Endothelial cell of umbilical vein (primary cell): ENCODE results near the gene C1QTNF7. TPM values are rescaled to one million over a fixed set of nuclear protein-coding genes. Genes with fewer than 3 reads are reported as not detected.

Experiments
- BruUV-seq: library from RNA; stranded (reverse); fragments of 400-500 nt; replicated peaks from 2 replicates; lab custom pipeline; 2021; lab: Mats Ljungman, UMichigan
- CTCF ChIA-PET: fragments of 300-600, 350-600 bp; sonication (Branson Sonifier 250); formaldehyde crosslinking; loops from one replicate; lab custom pipeline; 2021; ENCODE audit warnings: antibody characterized with exemption, inconsistent platforms; lab: Charles Lee
- POLR2A ChIA-PET: fragments of 300-600, 350-600 bp; sonication (Branson Sonifier 250); formaldehyde crosslinking; loops from one replicate; lab custom pipeline; 2021; ENCODE audit warnings: antibody characterized with exemption, inconsistent platforms; lab: Charles Lee
- DNase-seq: peaks from one replicate; pipeline ENCODE4 v3.0.0-alpha.2; 2011; ENCODE audit warnings: low read depth, low spot score
- FAIRE-seq: peaks from 2 replicates; lab custom pipeline; 2011; peaks lifted over from hg19 to GRCh38; lab: Jason Lieb, UNC
- H2AFZ ChIP-seq: 2 replicates; pipeline ENCODE4 v1.6.0; 2012; ENCODE audit warnings: low read depth, low read length, control low read depth, inconsistent platforms
- H3K27ac ChIP-seq: 2 replicates; pipeline ENCODE4 v1.5.1; 2011; ENCODE audit warnings: low read depth, mild to moderate bottlenecking, control low read depth, low read length, moderate library complexity; ENCODE audit not compliant: insufficient read depth
- H3K27me3 ChIP-seq, 2 experiments: 2 replicates each; pipeline versions ENCODE4 v1.6.0 to v1.6.1; 2011; ENCODE audit warnings: low read length in 2 of 2, mixed read lengths in 1 of 2; ENCODE audit not compliant: control insufficient read depth in 2 of 2, insufficient read depth in 2 of 2
- H3K36me3 ChIP-seq, 2 experiments: 2 replicates in 1 of 2; 3 replicates in 1 of 2; pipeline ENCODE4 v1.5.1; 2011; ENCODE audit warnings: low read length in 2 of 2, mild to moderate bottlenecking in 1 of 2, moderate library complexity in 1 of 2; ENCODE audit not compliant: control insufficient read depth in 2 of 2, insufficient read depth in 2 of 2; ENCODE audit errors: extremely low read depth in 1 of 2
- H3K4me1 ChIP-seq: 3 replicates; pipeline ENCODE4 v1.5.1; 2011; ENCODE audit warnings: mild to moderate bottlenecking, low read length; ENCODE audit not compliant: control insufficient read depth, insufficient read depth; ENCODE audit errors: extremely low read depth
- H3K4me2 ChIP-seq: 2 replicates; pipeline ENCODE4 v1.6.1; 2011; ENCODE audit warnings: low read length, control low read depth, mixed read lengths; ENCODE audit not compliant: insufficient read depth
- H3K4me3 ChIP-seq, 3 experiments: fragments of 200-600 bp in 1 of 3; sonication (generic), shearing (Covaris generic) in 1 of 3; replicated peaks in 1 of 3; 2 replicates each; pipeline ENCODE4 v1.5.1; 2011 to 2016; ENCODE audit warnings: control low read depth in 3 of 3, low read length in 3 of 3, mild to moderate bottlenecking in 2 of 3, inconsistent platforms in 1 of 3, low read depth in 1 of 3, moderate library complexity in 1 of 3; ENCODE audit not compliant: insufficient read depth in 1 of 3
- H3K79me2 ChIP-seq: 2 replicates; pipeline ENCODE4 v1.6.0; 2012; ENCODE audit warnings: low read length, inconsistent platforms; ENCODE audit not compliant: control insufficient read depth, insufficient read depth
- H3K9ac ChIP-seq: replicated peaks from 2 replicates; pipeline ENCODE3; 2011; ENCODE audit warnings: low read length, control low read depth; ENCODE audit not compliant: insufficient read depth; ENCODE audit errors: extremely low read depth
- H3K9me1 ChIP-seq: replicated peaks from 3 replicates; pipeline ENCODE4 v1.6.0; 2011; ENCODE audit warnings: mild to moderate bottlenecking, low read length; ENCODE audit not compliant: control insufficient read depth, insufficient read depth; ENCODE audit errors: extremely low read depth
- H3K9me3 ChIP-seq: replicated peaks from 2 replicates; pipeline ENCODE4 v1.5.1; 2012; ENCODE audit warnings: low read length, inconsistent platforms; ENCODE audit not compliant: control insufficient read depth, insufficient read depth
- H4K20me1 ChIP-seq: replicated peaks from 2 replicates; pipeline ENCODE3; 2011; ENCODE audit warnings: mild to moderate bottlenecking, low read length; ENCODE audit not compliant: control insufficient read depth, insufficient read depth; ENCODE audit errors: extremely low read depth
- EZH2 ChIP-seq: IDR thresholded peaks from 2 replicates; pipeline ENCODE4 v1.6.1; 2012; ENCODE audit warnings: borderline replicate concordance, low read depth, mild to moderate bottlenecking, moderate library complexity, low read length, inconsistent platforms; ENCODE audit not compliant: severe bottlenecking
- GATA2 ChIP-seq: IDR thresholded peaks from 2 replicates; pipeline ENCODE4 v1.7.0; 2011; ENCODE audit warnings: low read depth, mild to moderate bottlenecking, moderate library complexity, mixed read lengths, low read length; ENCODE audit not compliant: insufficient read length, insufficient read depth
- MYC ChIP-seq: IDR thresholded peaks from one replicate; pipeline ENCODE4 v1.6.1; 2011; ENCODE audit warnings: mild to moderate bottlenecking, low read depth, low read length
- POLR2A ChIP-seq: IDR thresholded peaks from 2 replicates; pipeline ENCODE4 v1.6.1; 2012; ENCODE audit warnings: low read depth, mild to moderate bottlenecking, control low read depth, low read length
- POLR2AphosphoS5 ChIP-seq: IDR thresholded peaks from 2 replicates; pipeline ENCODE4 v1.6.1; 2012; ENCODE audit warnings: low read depth, mild to moderate bottlenecking, control low read depth, low read length, moderate library complexity; ENCODE audit not compliant: insufficient read depth
- dilution Hi-C: fragments of 300-500 bp; cut with MboI; formaldehyde crosslinking; loops from one replicate; pipeline ENCODE4 v1.15.0; 2019; ENCODE audit warnings: low sequenced_read_pairs; ENCODE audit not compliant: extremely low pct_ligation_motif_present
- intact Hi-C: fragments of 100-400 bp; cut with micrococcal nuclease; formaldehyde crosslinking; loops from one replicate; pipeline ENCODE4 v1.10.0; 2022
- polyA plus RNA-seq, 4 experiments: library from polyadenylated mRNA; depleted of rRNA in 3 of 4; stranded (reverse) in 3 of 4; unstranded in 1 of 4; fragments of >200 nt; gene quantifications; 2 replicates each; pipeline versions ENCODE4 v1.2.1 to v1.2.3, GENCODE V29; 2011 to 2012; ENCODE audit warnings: missing spikeins in 1 of 4
- total RNA-seq: library from RNA; stranded (reverse); gene quantifications from 2 replicates; pipeline ENCODE4 v1.2.3, GENCODE V29; 2021

The C1QTNF7 gene
- total and polyA plus RNA-seq, 2 donors (not counting 3 experiments of a cell fraction or from before 2014, with no cell fraction given) = not detected

GRCh38 chr4:15428611-15429010 is 778 bp downstream of the C1QTNF7 start:
- Histone ChIP-seq H2AFZ (no peak overlapping the region), H3K9ac (no peak overlapping the region), H3K79me2 (no peaks in the 10 kb centered on the region), H3K4me1 (no peaks in the 10 kb centered on the region), H4K20me1 (no peaks in the 10 kb centered on the region), H3K9me3 (no peaks in the 10 kb centered on the region), H3K9me1 (no peaks in the 10 kb centered on the region), H3K27ac (no peak overlapping the region), H3K27me3 (no peaks in the 10 kb centered on the region), H3K4me3 (no peak overlapping the region), H3K4me2 (no peak overlapping the region), H3K36me3 (no peaks in the 10 kb centered on the region)
- intact Hi-C loops = no loop called here
- no TSS peak for BruUV-seq
- DNase-seq = no peak
- dilution Hi-C loops = no loop called here
- ChIA-PET CTCF (no interaction called here), POLR2A (no interaction called here)
- no peak for FAIRE-seq
- no peak for TF ChIP-seq POLR2AphosphoS5
- no peak for TF ChIP-seq POLR2A

- ChIA-PET POLR2A (no interaction called here), CTCF (no interaction called here)
- H3K79me2 ChIP-seq = no peaks in the 10 kb centered on the region
- H3K27ac ChIP-seq = no peak overlapping the region
- H3K4me2 ChIP-seq = no peak overlapping the region
- dilution Hi-C loops (no loop called here), intact Hi-C loops (no loop called here)
- no TSS peak for BruUV-seq
- H3K9ac ChIP-seq = no peak overlapping the region
- no peaks in the 10 kb centered on the region for H3K9me3 ChIP-seq
- H3K4me3 ChIP-seq = no peak overlapping the region
- H3K36me3 ChIP-seq = no peaks in the 10 kb centered on the region
- no peak overlapping the region for H2AFZ ChIP-seq
- H3K27me3 ChIP-seq = no peaks in the 10 kb centered on the region
- FAIRE-seq (no peak), DNase-seq (no peak)
- TF ChIP-seq GATA2 (no peak), EZH2 (no peak), MYC (no peak)
- no peaks in the 10 kb centered on the region for H3K9me1 ChIP-seq
- H4K20me1 ChIP-seq = no peaks in the 10 kb centered on the region
- H3K4me1 ChIP-seq = no peaks in the 10 kb centered on the region
Observed at GRCh38 chr4:15434091-15434490, 6.3 kb downstream of the C1QTNF7 start.
